HepG2 (cell line): ENCODE results near the gene TM4SF5. TPM values are rescaled to one million over a fixed set of nuclear protein-coding genes. Genes with fewer than 3 reads are reported as not detected.
A peak's percentile ranks its signal among the peaks of the same experiment; 100 is the strongest.

Source experiments
- BHLHE40 ChIP-seq: IDR thresholded peaks from 2 replicates; pipeline ENCODE4 v1.6.1; 2011; ENCODE audit warnings: low read length, improper control_type of control experiment
- CREM ChIP-seq, 2 experiments: sonication (generic) in 1 of 2; formaldehyde crosslinking in 1 of 2; IDR thresholded peaks; 2 replicates each; pipeline versions ENCODE4 v1.4.0 to v1.6.1; 2016 to 2020; ENCODE audit warnings: antibody characterized with exemption in 1 of 2, mild to moderate bottlenecking in 1 of 2, missing genetic modification reagents in 1 of 2
- HNRNPLL ChIP-seq: fragments of 200-400 bp; formaldehyde crosslinking; IDR thresholded peaks from 2 replicates; pipeline ENCODE4 v1.6.1; 2017; ENCODE audit warnings: mild to moderate bottlenecking, low read depth, low read length; ENCODE audit not compliant: poor library complexity, severe bottlenecking
- ISL2 ChIP-seq: sonication (generic); formaldehyde crosslinking; IDR thresholded peaks from 2 replicates; pipeline ENCODE4 v1.5.0; 2020; ENCODE audit warnings: missing genetic modification reagents
- KDM3A ChIP-seq: IDR thresholded peaks from 2 replicates; pipeline ENCODE4 v1.6.1; 2018; ENCODE audit warnings: low read depth, missing compliant biosample characterization
- MXI1 ChIP-seq: IDR thresholded peaks from 3 replicates; pipeline ENCODE4 v1.6.1; 2012; ENCODE audit warnings: low read depth, low read length, inconsistent platforms, borderline replicate concordance
- NCOA5 ChIP-seq: sonication (generic); formaldehyde crosslinking; IDR thresholded peaks from 2 replicates; pipeline ENCODE4 v1.4.0; 2020; ENCODE audit warnings: missing genetic modification reagents
- NFATC3 ChIP-seq: sonication (generic); formaldehyde crosslinking; IDR thresholded peaks from 2 replicates; pipeline ENCODE4 v1.5.1; 2020; ENCODE audit warnings: mild to moderate bottlenecking, missing genetic modification reagents
- NR2C2 ChIP-seq: sonication (generic); formaldehyde crosslinking; IDR thresholded peaks from 2 replicates; pipeline ENCODE4 v1.4.0; 2020; ENCODE audit warnings: missing genetic modification reagents, mild to moderate bottlenecking, moderate library complexity, borderline replicate concordance
- RAD21 ChIP-seq: fragments of 450-650 bp; formaldehyde crosslinking; IDR thresholded peaks from 2 replicates; pipeline ENCODE4 v1.5.0; 2020; ENCODE audit warnings: mild to moderate bottlenecking
- RARG ChIP-seq: sonication (generic); formaldehyde crosslinking; IDR thresholded peaks from 2 replicates; pipeline ENCODE4 v1.4.0; 2020; ENCODE audit warnings: low read depth, mild to moderate bottlenecking, missing genetic modification reagents
- SNAPC2 ChIP-seq: sonication (generic); formaldehyde crosslinking; IDR thresholded peaks from 2 replicates; pipeline ENCODE4 v1.8.1; 2022; ENCODE audit warnings: mild to moderate bottlenecking, missing genetic modification reagents
- SOX5 ChIP-seq: IDR thresholded peaks from 2 replicates; pipeline ENCODE4 v1.6.1; 2016; ENCODE audit warnings: borderline replicate concordance
- SRF ChIP-seq: IDR thresholded peaks from 2 replicates; pipeline ENCODE4 v1.6.1; 2011; ENCODE audit warnings: mild to moderate bottlenecking, low read depth, low read length, moderate library complexity
- TBX2 ChIP-seq: sonication (generic); formaldehyde crosslinking; IDR thresholded peaks from 2 replicates; pipeline ENCODE4 v1.5.0; 2020; ENCODE audit warnings: missing genetic modification reagents, mild to moderate bottlenecking, borderline replicate concordance
- TEAD2 ChIP-seq: sonication (generic); formaldehyde crosslinking; IDR thresholded peaks from 2 replicates; pipeline ENCODE4 v1.9.0; 2021; ENCODE audit warnings: missing genetic modification reagents
- TGIF2 ChIP-seq: IDR thresholded peaks from 2 replicates; pipeline ENCODE4 v1.6.1; 2016; ENCODE audit warnings: control low read depth, missing compliant biosample characterization
- ZBTB3 ChIP-seq: sonication (generic); formaldehyde crosslinking; IDR thresholded peaks from 2 replicates; pipeline ENCODE4 v1.4.0; 2020; ENCODE audit warnings: low read depth, mild to moderate bottlenecking, moderate library complexity, missing genetic modification reagents, borderline replicate concordance
- ZNF10 ChIP-seq: sonication (generic); formaldehyde crosslinking; IDR thresholded peaks from 2 replicates; pipeline ENCODE4 v1.4.0; 2020; ENCODE audit warnings: mild to moderate bottlenecking, low read depth, missing genetic modification reagents, borderline replicate concordance
- ZNF20 ChIP-seq: sonication (generic); formaldehyde crosslinking; IDR thresholded peaks from 2 replicates; pipeline ENCODE4 v1.4.0; 2020; ENCODE audit warnings: mild to moderate bottlenecking, moderate library complexity, missing genetic modification reagents
- ZNF224 ChIP-seq: sonication (generic); formaldehyde crosslinking; IDR thresholded peaks from 2 replicates; pipeline ENCODE4 v1.5.0; 2020; ENCODE audit warnings: mild to moderate bottlenecking, missing genetic modification reagents
- ZNF335 ChIP-seq: sonication (generic); formaldehyde crosslinking; IDR thresholded peaks from 2 replicates; pipeline ENCODE4 v1.4.0; 2020; ENCODE audit warnings: missing genetic modification reagents
- ZNF749 ChIP-seq: sonication (generic); formaldehyde crosslinking; IDR thresholded peaks from 2 replicates; pipeline ENCODE4 v1.8.0; 2022; ENCODE audit warnings: mild to moderate bottlenecking, missing genetic modification reagents, moderate library complexity, borderline replicate concordance
- polyA plus RNA-seq, 8 experiments: library from polyadenylated mRNA; depleted of rRNA in 3 of 8; stranded (reverse) in 7 of 8; unstranded in 1 of 8; fragments of >200 nt; fragmentation: Illumina TruSeq in 4 of 8; extraction: Trizol in 4 of 8; gene quantifications; 2 replicates each; pipeline versions ENCODE4 v1.2.1 to v1.2.3, GENCODE V29; 2011 to 2016; ENCODE audit warnings: low read depth in 4 of 8, missing spikeins in 1 of 8, mixed read lengths in 1 of 8; ENCODE audit not compliant: insufficient read depth in 1 of 8
- total RNA-seq, 5 experiments: library from RNA; depleted of rRNA; stranded (reverse); fragments of >200 nt; fragmentation: Illumina TruSeq; extraction: Trizol; gene quantifications; 2 replicates each; pipeline ENCODE4 v1.2.3, GENCODE V29; 2016; ENCODE audit warnings: low read depth in 1 of 5
- TF ChIP-seq, protein P1 (sequence below): sonication (generic); formaldehyde crosslinking; IDR thresholded peaks from 2 replicates; pipeline ENCODE4 v1.8.0; 2022; ENCODE audit warnings: mild to moderate bottlenecking, missing genetic modification reagents, moderate library complexity
- TF ChIP-seq, protein P2 (sequence below): IDR thresholded peaks from 2 replicates; pipeline ENCODE4 v1.6.1; 2012; ENCODE audit warnings: inconsistent platforms
- TF ChIP-seq, protein P3 (sequence below): sonication (generic); formaldehyde crosslinking; IDR thresholded peaks from 2 replicates; pipeline ENCODE4 v1.5.0; 2020; ENCODE audit warnings: missing genetic modification reagents
- TF ChIP-seq, protein P4 (sequence below): sonication (generic); formaldehyde crosslinking; conservative IDR thresholded peaks from 2 replicates; pipeline ENCODE4 v1.4.0; 2020; ENCODE audit warnings: missing genetic modification reagents

TM4SF5 gene
- total and polyA plus RNA-seq, 2 of the 13 experiments (the other 11 are each of a cell fraction or from before 2014, with no cell fraction given) = 30.1 to 126 TPM

DNA sequence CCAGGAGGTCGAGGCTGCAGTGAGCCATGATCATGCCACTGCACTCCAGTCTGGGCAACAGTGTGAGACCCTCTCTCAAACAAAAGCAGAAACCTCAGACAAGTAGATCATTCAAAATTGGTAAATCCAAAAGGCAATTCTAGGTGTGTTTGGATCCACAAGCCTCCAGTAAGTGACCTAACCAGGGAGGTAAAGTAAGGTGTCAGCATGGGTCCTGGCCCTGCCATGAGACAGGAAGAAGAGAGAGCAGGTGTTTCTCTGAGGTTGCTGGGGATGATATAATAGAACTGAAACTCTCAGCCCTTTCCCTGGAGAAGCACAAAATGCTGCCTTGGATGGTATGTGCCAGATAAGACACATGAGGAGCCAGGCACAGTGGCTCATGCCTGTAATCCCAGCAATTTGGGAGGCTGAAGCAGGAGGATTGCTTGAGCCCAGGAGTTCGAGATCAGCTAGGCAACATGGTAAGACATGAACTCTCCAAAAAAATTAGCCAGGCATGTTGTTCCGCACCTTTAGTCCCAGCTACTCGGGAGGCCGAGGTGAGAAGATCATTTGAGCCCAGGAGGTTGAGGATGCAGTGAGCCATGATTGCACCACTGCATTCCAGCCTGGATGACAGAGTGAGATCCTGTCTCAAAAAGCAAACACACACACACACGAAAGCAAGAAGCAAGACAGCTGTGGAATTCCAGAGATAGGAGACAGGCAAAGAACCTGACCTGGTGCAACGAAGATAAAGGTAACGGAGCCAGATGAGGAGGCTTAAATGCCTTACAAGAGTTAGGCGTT lies 6.5 kb downstream of the TM4SF5 start (continued):
- TF ChIP-seq NFATC3 (0 out of 2 replicates have a peak, but pooled peaks have one; percentile 37), BHLHE40 (no peak; the same call in 1 of the 2 replicates), NCOA5 (CRISPR knock-in tag) (no peak), CREM (IDR thresholded peaks at IDR 0.05) (peak; percentile 17; the same call in 1 of the 2 replicates), CREM (CRISPR knock-in tag; IDR thresholded peaks at IDR 0.05) (no peak), SRF (no peak), SNAPC2 (CRISPR knock-in tag) (no peak; the same call in 1 of the 2 replicates), TGIF2 (CRISPR knock-in tag) (peak; percentile 80), HNRNPLL (no peak), ZBTB3 (CRISPR knock-in tag) (peak; percentile 80; the same call in 1 of the 2 replicates), TEAD2 (CRISPR knock-in tag) (0 out of 2 replicates have a peak, but pooled peaks have one; percentile 24), ZNF10 (no peak), SOX5 (peak; percentile 76; the same call in 1 of the 2 replicates), ISL2 (CRISPR knock-in tag) (peak; percentile 69; the same call in 1 of the 2 replicates), ZNF20 (CRISPR knock-in tag) (no peak), MXI1 (no peak), KDM3A (no peak), RAD21 (CRISPR knock-in tag) (no peak), NR2C2 (CRISPR knock-in tag) (no peak; the same call in 1 of the 2 replicates), RARG (no peak), ZNF749 (CRISPR knock-in tag) (no peak), TBX2 (CRISPR knock-in tag) (peak; percentile 87), ZNF335 (CRISPR knock-in tag) (peak; percentile 69; the same call in 1 of the 2 replicates), ZNF224 (CRISPR knock-in tag) (no peak)
- TF ChIP-seq, protein P1, sequence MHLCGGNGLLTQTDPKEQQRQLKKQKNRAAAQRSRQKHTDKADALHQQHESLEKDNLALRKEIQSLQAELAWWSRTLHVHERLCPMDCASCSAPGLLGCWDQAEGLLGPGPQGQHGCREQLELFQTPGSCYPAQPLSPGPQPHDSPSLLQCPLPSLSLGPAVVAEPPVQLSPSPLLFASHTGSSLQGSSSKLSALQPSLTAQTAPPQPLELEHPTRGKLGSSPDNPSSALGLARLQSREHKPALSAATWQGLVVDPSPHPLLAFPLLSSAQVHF (CRISPR knock-in tag) = 0 out of 2 replicates have a peak, but pooled peaks have one; percentile 11
- TF ChIP-seq, protein P2, sequence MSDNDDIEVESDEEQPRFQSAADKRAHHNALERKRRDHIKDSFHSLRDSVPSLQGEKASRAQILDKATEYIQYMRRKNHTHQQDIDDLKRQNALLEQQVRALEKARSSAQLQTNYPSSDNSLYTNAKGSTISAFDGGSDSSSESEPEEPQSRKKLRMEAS = peak; percentile 39; the same call in 1 of the 2 replicates
- TF ChIP-seq, protein P3, sequence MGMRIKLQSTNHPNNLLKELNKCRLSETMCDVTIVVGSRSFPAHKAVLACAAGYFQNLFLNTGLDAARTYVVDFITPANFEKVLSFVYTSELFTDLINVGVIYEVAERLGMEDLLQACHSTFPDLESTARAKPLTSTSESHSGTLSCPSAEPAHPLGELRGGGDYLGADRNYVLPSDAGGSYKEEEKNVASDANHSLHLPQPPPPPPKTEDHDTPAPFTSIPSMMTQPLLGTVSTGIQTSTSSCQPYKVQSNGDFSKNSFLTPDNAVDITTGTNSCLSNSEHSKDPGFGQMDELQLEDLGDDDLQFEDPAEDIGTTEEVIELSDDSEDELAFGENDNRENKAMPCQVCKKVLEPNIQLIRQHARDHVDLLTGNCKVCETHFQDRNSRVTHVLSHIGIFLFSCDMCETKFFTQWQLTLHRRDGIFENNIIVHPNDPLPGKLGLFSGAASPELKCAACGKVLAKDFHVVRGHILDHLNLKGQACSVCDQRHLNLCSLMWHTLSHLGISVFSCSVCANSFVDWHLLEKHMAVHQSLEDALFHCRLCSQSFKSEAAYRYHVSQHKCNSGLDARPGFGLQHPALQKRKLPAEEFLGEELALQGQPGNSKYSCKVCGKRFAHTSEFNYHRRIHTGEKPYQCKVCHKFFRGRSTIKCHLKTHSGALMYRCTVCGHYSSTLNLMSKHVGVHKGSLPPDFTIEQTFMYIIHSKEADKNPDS (CRISPR knock-in tag) = no peak
- TF ChIP-seq, protein P4, sequence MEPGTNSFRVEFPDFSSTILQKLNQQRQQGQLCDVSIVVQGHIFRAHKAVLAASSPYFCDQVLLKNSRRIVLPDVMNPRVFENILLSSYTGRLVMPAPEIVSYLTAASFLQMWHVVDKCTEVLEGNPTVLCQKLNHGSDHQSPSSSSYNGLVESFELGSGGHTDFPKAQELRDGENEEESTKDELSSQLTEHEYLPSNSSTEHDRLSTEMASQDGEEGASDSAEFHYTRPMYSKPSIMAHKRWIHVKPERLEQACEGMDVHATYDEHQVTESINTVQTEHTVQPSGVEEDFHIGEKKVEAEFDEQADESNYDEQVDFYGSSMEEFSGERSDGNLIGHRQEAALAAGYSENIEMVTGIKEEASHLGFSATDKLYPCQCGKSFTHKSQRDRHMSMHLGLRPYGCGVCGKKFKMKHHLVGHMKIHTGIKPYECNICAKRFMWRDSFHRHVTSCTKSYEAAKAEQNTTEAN (CRISPR knock-in tag) = peak; percentile 72; the same call in 1 of the 2 replicates
